HFFc6 (cell line): Measurements from ENCODE around the gene MAST4. TPM values are rescaled to one million over a fixed set of nuclear protein-coding genes. Genes with fewer than 3 reads are reported as not detected.

Experiments used
- DNase-seq: peaks from one replicate; pipeline ENCODE4 v3.0.0-alpha.2; 2018
- H3K27ac Mint-ChIP-seq: 2 replicates; pipeline ENCODE4 v1.8.0; 2020; ENCODE audit warnings: mild to moderate bottlenecking, mixed read lengths
- H3K27me3 Mint-ChIP-seq: 2 replicates; pipeline ENCODE4 v1.8.0; 2021; ENCODE audit warnings: mild to moderate bottlenecking, moderate library complexity, mixed read lengths; ENCODE audit not compliant: insufficient read depth
- H3K36me3 Mint-ChIP-seq: 2 replicates; pipeline ENCODE4 v1.8.0; 2021; ENCODE audit warnings: low read depth, mixed read lengths
- H3K4me1 Mint-ChIP-seq: 2 replicates; pipeline ENCODE4 v1.8.0; 2020; ENCODE audit warnings: low read depth, mixed read lengths
- H3K4me3 Mint-ChIP-seq: 2 replicates; pipeline ENCODE4 v1.8.0; 2020; ENCODE audit warnings: mild to moderate bottlenecking, moderate library complexity, mixed read lengths
- H3K9me3 Mint-ChIP-seq: 2 replicates; pipeline ENCODE4 v1.8.0; 2020; ENCODE audit warnings: mild to moderate bottlenecking, mixed read lengths
- CTCF ChIP-seq: fragments of 200-600 bp; sonication (generic); IDR thresholded peaks from 2 replicates; pipeline ENCODE4 v1.5.0; 2021; ENCODE audit warnings: antibody characterized with exemption, mild to moderate bottlenecking
- total RNA-seq, 6 experiments: library from RNA; stranded (reverse); fragmentation: NEBNext Ultra II Directional; extraction: Animal tissue kit (Norgen Biotek cat#: 25700); gene quantifications; 2 replicates in 1 of 6; 3 replicates in 5 of 6; pipeline ENCODE4 v1.2.3, GENCODE V29; 2021

MAST4 gene
- total RNA-seq, 6 experiments from 2014 or later, result 3.0 to 5.6 (median 3.9) TPM

GRCh38 chr5:66620711-66621110 is 24.5 kb downstream of the MAST4 start:
- TF ChIP-seq CTCF, result no peak
- DNase-seq, result no peak
- H3K4me3 Mint-ChIP-seq, result no peak overlapping the region
- H3K36me3 Mint-ChIP-seq, result no peaks in the 10 kb centered on the region
- H3K27ac Mint-ChIP-seq, result no peak overlapping the region
- no peaks in the 10 kb centered on the region for H3K9me3 Mint-ChIP-seq
- no peaks in the 10 kb centered on the region; the same call in 1 of the 2 replicates for H3K27me3 Mint-ChIP-seq
- no peaks in the 10 kb centered on the region for H3K4me1 Mint-ChIP-seq

- Mint-ChIP-seq H3K9me3 (no peaks in the 10 kb centered on the region), H3K4me3 (no peak overlapping the region), H3K27me3 (no peaks in the 10 kb centered on the region; the same call in 1 of the 2 replicates), H3K36me3 (no peaks in the 10 kb centered on the region), H3K4me1 (no peaks in the 10 kb centered on the region), H3K27ac (no peak overlapping the region)
- no peak for TF ChIP-seq CTCF
- DNase-seq, result peak; percentile 3
Observed at GRCh38 chr5:66621146-66621545, 25.0 kb downstream of the MAST4 start.

- Mint-ChIP-seq H3K4me3 (no peak overlapping the region), H3K27me3 (no peaks in the 10 kb centered on the region; the same call in 1 of the 2 replicates), H3K27ac (no peak overlapping the region), H3K4me1 (no peaks in the 10 kb centered on the region), H3K36me3 (no peaks in the 10 kb centered on the region), H3K9me3 (no peaks in the 10 kb centered on the region)
- no peak for DNase-seq
- TF ChIP-seq CTCF, result no peak
Observed at GRCh38 chr5:66621736-66622135, 25.5 kb downstream of the MAST4 start.

DNA sequence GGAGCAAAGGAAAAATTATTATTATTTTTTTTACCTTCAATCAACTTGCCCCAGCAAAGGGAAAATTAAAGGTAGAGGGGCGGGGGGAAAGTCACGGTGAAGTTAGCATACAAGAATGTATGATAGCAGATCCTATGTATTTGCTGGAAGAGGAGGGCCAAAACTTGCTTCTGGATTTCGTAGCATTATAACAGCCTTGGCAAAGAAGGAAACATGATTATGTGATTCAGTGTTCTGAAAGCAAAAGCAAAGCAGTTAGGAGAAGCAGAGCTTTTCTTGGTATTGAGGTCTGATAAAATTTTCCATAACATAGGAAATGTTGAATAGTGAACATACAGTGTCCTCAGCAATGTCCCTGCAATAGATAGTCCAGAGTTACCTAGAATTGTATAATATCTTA is 32.4 kb downstream of the MAST4 start:
- no peaks in the 10 kb centered on the region for H3K9me3 Mint-ChIP-seq
- H3K4me1 Mint-ChIP-seq, result no peaks in the 10 kb centered on the region
- TF ChIP-seq CTCF, result no peak
- DNase-seq, result no peak
- no peaks in the 10 kb centered on the region for H3K36me3 Mint-ChIP-seq
- no peak overlapping the region for H3K27ac Mint-ChIP-seq
- peaks cover 2% of the 10 kb centered on the region; the same call in 1 of the 2 replicates for H3K27me3 Mint-ChIP-seq
- H3K4me3 Mint-ChIP-seq, result no peak overlapping the region

GRCh38 chr5:66629446-66629845 is 33.3 kb downstream of the MAST4 start:
- Mint-ChIP-seq H3K27me3 (peaks cover 2% of the 10 kb centered on the region; the same call in 1 of the 2 replicates), H3K4me1 (no peaks in the 10 kb centered on the region), H3K4me3 (no peak overlapping the region), H3K27ac (no peak overlapping the region), H3K9me3 (no peaks in the 10 kb centered on the region), H3K36me3 (no peaks in the 10 kb centered on the region)
- no peak for TF ChIP-seq CTCF
- DNase-seq, result no peak

DNA sequence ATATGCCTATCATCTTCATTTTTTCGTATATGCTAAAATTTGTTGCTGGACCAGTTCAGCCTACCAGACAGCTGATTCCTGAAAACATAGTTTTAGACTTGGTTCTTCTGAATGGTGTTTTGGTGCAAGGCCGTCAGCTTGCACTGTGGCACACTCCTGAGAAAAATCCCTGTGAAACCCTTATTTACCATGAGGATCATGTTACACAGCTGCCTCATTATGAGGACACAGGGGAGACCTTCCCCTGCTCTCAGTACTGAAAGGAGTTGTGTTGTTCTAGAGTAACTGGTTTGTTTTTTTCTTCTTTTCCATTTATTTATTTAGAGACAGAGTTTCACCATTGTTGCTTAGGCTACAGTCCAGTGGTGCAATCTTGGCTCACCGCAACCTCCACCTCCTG is 37.6 kb downstream of the MAST4 start:
- H3K9me3 Mint-ChIP-seq, result no peaks in the 10 kb centered on the region
- no peaks in the 10 kb centered on the region for H3K4me1 Mint-ChIP-seq

More for the DNA sequence above, 37.6 kb downstream of the MAST4 start:
- no peaks in the 10 kb centered on the region for H3K36me3 Mint-ChIP-seq
- H3K4me3 Mint-ChIP-seq, result no peak overlapping the region
- no peak for DNase-seq
- peaks cover 2% of the 10 kb centered on the region; the same call in 1 of the 2 replicates for H3K27me3 Mint-ChIP-seq
- no peak for TF ChIP-seq CTCF
- no peak overlapping the region for H3K27ac Mint-ChIP-seq
